Activated CD8-positive, alpha-beta memory T cell treated with anti-CD3 and anti-CD28 coated beads, Interleukin-2, amount 10 ng/mL, durations not matched to agents 7 days and 5 days (primary cell): ENCODE results near the gene GPRASP2. TPM values are rescaled to one million over a fixed set of nuclear protein-coding genes. Genes with fewer than 3 reads are reported as not detected.
"Not testable (repeated sequence)": the region's sequence is repeated elsewhere in the genome, so short reads cannot be mapped to it uniquely, and the experiment has no call there.

Source experiments
- ATAC-seq: fragments of 150-1000 bp; cut with Tn5 transposase; one replicate; pipeline ENCODE4 v1.10.0; 2021; ENCODE audit warnings: moderate library complexity
- CTCF ChIA-PET: fragments of 350-600 bp; sonication (Branson Sonifier 250); formaldehyde crosslinking; loops from one replicate; lab custom pipeline; 2021; ENCODE audit warnings: antibody characterized with exemption; lab: Charles Lee
- DNase-seq: peaks from one replicate; pipeline ENCODE4 v3.0.0-alpha.2; 2020
- H3K27ac Mint-ChIP-seq: one replicate; pipeline ENCODE4 v1.8.0; 2021; ENCODE audit warnings: mild to moderate bottlenecking, mixed read lengths
- H3K27me3 Mint-ChIP-seq: one replicate; pipeline ENCODE4 v1.8.0; 2021; ENCODE audit warnings: mixed read lengths
- H3K36me3 Mint-ChIP-seq: one replicate; pipeline ENCODE4 v1.8.0; 2021; ENCODE audit warnings: mild to moderate bottlenecking, mixed read lengths
- H3K4me1 Mint-ChIP-seq: one replicate; pipeline ENCODE4 v1.8.0; 2021; ENCODE audit warnings: mixed read lengths
- H3K4me3 Mint-ChIP-seq: one replicate; pipeline ENCODE4 v1.8.0; 2021; ENCODE audit warnings: mild to moderate bottlenecking, moderate library complexity, mixed read lengths
- H3K9me3 Mint-ChIP-seq: one replicate; pipeline ENCODE4 v1.8.0; 2022; ENCODE audit warnings: low read depth, mixed read lengths
- total RNA-seq, 2 experiments: library from RNA; stranded (reverse); gene quantifications; one replicate each; pipeline ENCODE4 v1.2.3, GENCODE V29; 2021

The GPRASP2 gene
- total RNA-seq = under 1 TPM; 0.15 to 0.21 TPM

GRCh38 chrX:102712216-102712966, at the start of gene GPRASP2:
Gene GPRASP2, plus strand, starts transcription at chrX:102712448. Its CDS starts 2,422 bp downstream, at chrX:102714870.
- Mint-ChIP-seq H3K36me3 (no peaks in the 10 kb centered on the region), H3K4me1 (peaks cover 6% of the 10 kb centered on the region), H3K4me3 (peak within 1 kb of the TSS; percentile 64), H3K27ac (no peak within 1 kb of the TSS), H3K9me3 (no peaks in the 10 kb centered on the region), H3K27me3 (peaks cover 20% of the 10 kb centered on the region)
- DNase-seq = no peak
- peak; percentile 55 for ATAC-seq
- CTCF ChIA-PET = no interaction called here

- ATAC-seq, CTCF ChIA-PET, H3K4me1 Mint-ChIP-seq, H3K4me3 Mint-ChIP-seq, DNase-seq, H3K27ac Mint-ChIP-seq, H3K9me3 Mint-ChIP-seq, H3K27me3 Mint-ChIP-seq: not testable (repeated sequence)
- peaks cover 14% of the 10 kb centered on the region for H3K36me3 Mint-ChIP-seq
Observed at GRCh38 chrX:102663820-102664219, 48.4 kb upstream of the GPRASP2 start.

DNA sequence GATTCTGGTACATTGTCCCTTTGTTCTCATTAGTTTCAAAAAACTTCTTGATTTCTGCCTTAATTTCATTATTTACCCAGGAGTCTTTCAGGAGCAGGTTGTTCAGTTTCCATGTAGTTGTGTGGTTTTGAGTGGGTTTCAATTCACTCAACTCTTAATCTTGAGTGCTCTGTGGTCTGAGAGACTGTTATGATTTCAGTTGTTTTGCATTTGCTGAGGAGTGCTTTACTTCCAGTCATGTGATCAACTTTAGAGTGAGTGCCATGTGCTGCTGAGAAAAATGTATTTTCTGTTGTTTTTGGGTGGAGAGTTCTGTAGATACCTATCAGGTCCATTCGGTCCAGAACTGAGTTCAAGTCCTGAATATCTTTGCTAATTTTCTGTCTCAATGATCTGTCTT, 45.2 kb upstream of the GPRASP2 start:
- H3K9me3 Mint-ChIP-seq, H3K27me3 Mint-ChIP-seq, H3K4me3 Mint-ChIP-seq, ATAC-seq, CTCF ChIA-PET, H3K4me1 Mint-ChIP-seq, H3K27ac Mint-ChIP-seq, DNase-seq: not testable (repeated sequence)
- peaks cover 14% of the 10 kb centered on the region for H3K36me3 Mint-ChIP-seq

GRCh38 chrX:102669526-102669925, 42.7 kb upstream of the GPRASP2 start:
- DNase-seq (no peak), ATAC-seq (no peak)
- Mint-ChIP-seq H3K27ac (no peak overlapping the region), H3K27me3 (no peaks in the 10 kb centered on the region), H3K4me3 (no peak overlapping the region), H3K36me3 (peaks cover 12% of the 10 kb centered on the region), H3K4me1 (no peaks in the 10 kb centered on the region), H3K9me3 (peaks cover 5% of the 10 kb centered on the region)
- CTCF ChIA-PET = no interaction called here

DNA sequence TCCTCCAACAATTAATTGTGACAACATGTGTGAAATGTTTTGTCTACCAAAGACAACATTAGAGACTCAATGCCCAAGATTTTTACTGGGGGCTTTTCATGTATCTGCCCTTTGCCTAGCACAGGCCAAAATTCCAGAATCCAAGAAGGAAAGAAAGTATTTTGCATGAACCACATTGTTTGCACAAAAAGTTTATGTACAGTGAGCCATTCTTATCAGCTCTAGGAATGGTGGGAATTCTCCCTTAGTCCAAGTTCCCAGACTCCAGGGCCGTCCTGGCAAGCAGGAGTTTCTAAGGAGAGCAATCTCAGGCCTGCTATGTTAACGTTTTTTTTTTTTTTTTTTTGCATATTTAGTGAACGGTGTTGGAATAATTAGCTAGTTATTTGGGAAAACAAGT, 39.4 kb upstream of the GPRASP2 start:
- CTCF ChIA-PET = interaction anchor here (0.7 kb wide), 1 partner anchor 777 kb away, joined by 3 read pairs; no protein-coding TSS in a partner anchor
- no peaks in the 10 kb centered on the region for H3K27me3 Mint-ChIP-seq
- no peak for ATAC-seq

GRCh38 chrX:102677479-102677878, 34.8 kb upstream of the GPRASP2 start:
- H3K9me3 Mint-ChIP-seq, H3K27ac Mint-ChIP-seq, H3K27me3 Mint-ChIP-seq, H3K4me3 Mint-ChIP-seq, CTCF ChIA-PET, DNase-seq, H3K36me3 Mint-ChIP-seq, ATAC-seq, H3K4me1 Mint-ChIP-seq: not testable (repeated sequence)

More for the DNA sequence above, 39.4 kb upstream of the GPRASP2 start:
- Mint-ChIP-seq H3K4me1 (no peaks in the 10 kb centered on the region), H3K4me3 (no peak overlapping the region), H3K27ac (no peak overlapping the region), H3K9me3 (no peaks in the 10 kb centered on the region), H3K36me3 (peaks cover 4% of the 10 kb centered on the region)
- DNase-seq = no peak

GRCh38 chrX:102684772-102685520, 27.3 kb upstream of the GPRASP2 start:
- ATAC-seq (no peak), DNase-seq (no peak)
- Mint-ChIP-seq H3K4me3 (no peak overlapping the region), H3K27me3 (no peaks in the 10 kb centered on the region), H3K36me3 (peaks cover 4% of the 10 kb centered on the region), H3K27ac (no peak overlapping the region), H3K9me3 (peaks cover 4% of the 10 kb centered on the region), H3K4me1 (no peaks in the 10 kb centered on the region)
- CTCF ChIA-PET = no interaction called here

DNA sequence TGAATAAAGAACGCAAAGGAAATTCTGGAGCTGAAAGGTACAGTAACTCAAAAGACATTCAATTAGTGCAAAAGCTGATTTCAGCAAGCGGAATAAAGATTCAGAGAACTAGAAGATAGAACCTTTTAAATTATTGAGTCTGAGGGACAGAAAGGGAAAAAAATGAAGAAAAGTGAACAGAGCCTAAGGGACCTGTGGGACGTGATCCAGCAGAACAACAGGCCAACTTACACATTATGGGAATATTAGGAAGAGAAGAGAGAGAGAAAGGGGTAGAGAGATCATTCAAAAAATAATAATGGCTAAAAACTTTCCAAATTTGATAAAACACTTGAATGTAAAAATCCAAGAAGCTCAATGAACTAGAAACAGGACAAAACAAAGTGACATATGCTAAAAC, 17.5 kb upstream of the GPRASP2 start:
- H3K9me3 Mint-ChIP-seq = peaks cover 3% of the 10 kb centered on the region
- ATAC-seq (no peak), DNase-seq (no peak)
- no peaks in the 10 kb centered on the region for H3K4me1 Mint-ChIP-seq
- H3K36me3 Mint-ChIP-seq = no peaks in the 10 kb centered on the region
- CTCF ChIA-PET = no interaction called here
- no peak overlapping the region for H3K27ac Mint-ChIP-seq
- no peak overlapping the region for H3K4me3 Mint-ChIP-seq
- H3K27me3 Mint-ChIP-seq = no peaks in the 10 kb centered on the region

- CTCF ChIA-PET = no interaction called here
- no peaks in the 10 kb centered on the region for H3K27me3 Mint-ChIP-seq
- no peak for ATAC-seq
Observed at GRCh38 chrX:102696306-102696705, 15.9 kb upstream of the GPRASP2 start.

DNA sequence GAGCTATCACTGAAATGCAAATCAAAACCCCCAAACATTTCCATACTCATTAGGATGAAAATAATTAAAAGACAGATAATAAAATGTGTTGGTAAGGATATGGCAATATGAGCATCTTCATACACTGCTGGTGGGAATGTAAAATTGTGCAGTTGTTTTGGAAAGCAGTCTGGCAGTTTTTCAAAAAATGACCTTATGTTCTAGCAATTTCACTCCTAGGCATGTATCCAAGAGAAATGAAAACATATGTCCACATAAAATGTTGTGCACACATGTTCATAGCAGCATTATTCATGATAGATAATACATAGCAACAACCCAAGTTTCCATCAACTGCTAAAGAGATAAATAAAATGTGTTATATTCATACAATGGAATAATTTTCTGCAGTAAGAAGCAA, 14.8 kb upstream of the GPRASP2 start:
- DNase-seq = no peak
- no peak overlapping the region for H3K4me3 Mint-ChIP-seq
- CTCF ChIA-PET = no interaction called here
- no peaks in the 10 kb centered on the region for H3K27me3 Mint-ChIP-seq
- no peak overlapping the region for H3K27ac Mint-ChIP-seq
- no peaks in the 10 kb centered on the region for H3K9me3 Mint-ChIP-seq
- no peaks in the 10 kb centered on the region for H3K4me1 Mint-ChIP-seq
- ATAC-seq = no peak
- no peaks in the 10 kb centered on the region for H3K36me3 Mint-ChIP-seq

More at GRCh38 chrX:102696306-102696705, 15.9 kb upstream of the GPRASP2 start:
- H3K4me3 Mint-ChIP-seq = no peak overlapping the region
- H3K4me1 Mint-ChIP-seq = no peaks in the 10 kb centered on the region
- no peak overlapping the region for H3K27ac Mint-ChIP-seq
- no peaks in the 10 kb centered on the region for H3K9me3 Mint-ChIP-seq
- H3K36me3 Mint-ChIP-seq = no peaks in the 10 kb centered on the region
- no peak for DNase-seq

DNA sequence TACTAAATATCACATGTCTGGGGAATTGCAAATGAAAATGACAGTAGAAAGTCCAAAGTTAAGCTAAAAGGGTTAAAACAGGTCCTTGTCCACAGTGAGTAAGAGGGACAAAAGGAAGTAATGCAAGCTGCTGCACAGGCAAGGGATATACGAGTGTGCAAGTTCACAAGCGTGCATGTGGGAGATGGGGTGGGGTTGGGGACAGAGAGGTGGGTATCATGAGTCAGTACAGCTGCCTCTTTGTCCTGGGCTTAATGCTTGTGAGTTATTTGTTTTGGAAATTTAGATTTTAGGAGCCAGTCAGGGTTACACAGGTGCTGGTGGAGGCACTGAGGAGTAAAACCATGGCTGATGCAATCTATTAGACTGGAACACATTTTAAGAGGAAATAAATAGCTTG, 3.3 kb upstream of the GPRASP2 start:
- no peak overlapping the region for H3K27ac Mint-ChIP-seq
- no peaks in the 10 kb centered on the region for H3K36me3 Mint-ChIP-seq
- H3K4me3 Mint-ChIP-seq = no peak overlapping the region
- H3K27me3 Mint-ChIP-seq = peaks cover 30% of the 10 kb centered on the region
- CTCF ChIA-PET = no interaction called here
- ATAC-seq = no peak
- no peaks in the 10 kb centered on the region for H3K9me3 Mint-ChIP-seq
- H3K4me1 Mint-ChIP-seq = peaks cover 6% of the 10 kb centered on the region
- no peak for DNase-seq

DNA sequence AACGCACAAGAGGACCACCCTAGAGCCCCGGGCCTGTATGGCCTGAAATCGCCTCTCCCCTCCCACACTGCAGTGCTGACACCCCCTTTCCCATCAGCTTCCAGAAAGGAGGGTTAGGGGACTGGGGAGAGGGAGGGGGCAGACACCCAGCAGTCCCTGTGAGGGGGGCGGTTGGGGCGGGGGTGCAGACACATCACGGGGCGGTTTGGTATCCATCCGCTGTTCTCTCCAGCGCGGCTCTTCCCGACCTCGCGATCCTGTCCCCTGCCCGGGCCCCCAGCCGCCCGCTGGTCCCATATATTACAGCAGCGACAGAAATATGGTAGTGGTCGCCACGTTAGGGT, 404 bp upstream of the GPRASP2 start:
- no peaks in the 10 kb centered on the region for H3K9me3 Mint-ChIP-seq
- H3K27ac Mint-ChIP-seq = no peak overlapping the region
- H3K27me3 Mint-ChIP-seq = peaks cover 24% of the 10 kb centered on the region
- H3K36me3 Mint-ChIP-seq = no peaks in the 10 kb centered on the region
- no peak overlapping the region for H3K4me3 Mint-ChIP-seq
- CTCF ChIA-PET = no interaction called here
- ATAC-seq (no peak), DNase-seq (no peak)
- H3K4me1 Mint-ChIP-seq = peaks cover 6% of the 10 kb centered on the region

GRCh38 chrX:102712981-102713625, 855 bp downstream of the GPRASP2 start:
- peaks cover 19% of the 10 kb centered on the region for H3K27me3 Mint-ChIP-seq
- H3K4me1 Mint-ChIP-seq = peaks cover 6% of the 10 kb centered on the region
- no peaks in the 10 kb centered on the region for H3K9me3 Mint-ChIP-seq
- H3K27ac Mint-ChIP-seq = no peak overlapping the region
- no peak for DNase-seq
- H3K36me3 Mint-ChIP-seq = no peaks in the 10 kb centered on the region
- CTCF ChIA-PET = no interaction called here
- no peak for ATAC-seq
- H3K4me3 Mint-ChIP-seq = peak overlapping the region; percentile 49
